Measurements from ENCODE around the gene GSTK1. TPM values are rescaled to one million over a fixed set of nuclear protein-coding genes. Genes with fewer than 3 reads are reported as not detected.

The GSTK1 gene
- 71.9 and 88.8 TPM in 2 replicates for total RNA-seq

DNA sequence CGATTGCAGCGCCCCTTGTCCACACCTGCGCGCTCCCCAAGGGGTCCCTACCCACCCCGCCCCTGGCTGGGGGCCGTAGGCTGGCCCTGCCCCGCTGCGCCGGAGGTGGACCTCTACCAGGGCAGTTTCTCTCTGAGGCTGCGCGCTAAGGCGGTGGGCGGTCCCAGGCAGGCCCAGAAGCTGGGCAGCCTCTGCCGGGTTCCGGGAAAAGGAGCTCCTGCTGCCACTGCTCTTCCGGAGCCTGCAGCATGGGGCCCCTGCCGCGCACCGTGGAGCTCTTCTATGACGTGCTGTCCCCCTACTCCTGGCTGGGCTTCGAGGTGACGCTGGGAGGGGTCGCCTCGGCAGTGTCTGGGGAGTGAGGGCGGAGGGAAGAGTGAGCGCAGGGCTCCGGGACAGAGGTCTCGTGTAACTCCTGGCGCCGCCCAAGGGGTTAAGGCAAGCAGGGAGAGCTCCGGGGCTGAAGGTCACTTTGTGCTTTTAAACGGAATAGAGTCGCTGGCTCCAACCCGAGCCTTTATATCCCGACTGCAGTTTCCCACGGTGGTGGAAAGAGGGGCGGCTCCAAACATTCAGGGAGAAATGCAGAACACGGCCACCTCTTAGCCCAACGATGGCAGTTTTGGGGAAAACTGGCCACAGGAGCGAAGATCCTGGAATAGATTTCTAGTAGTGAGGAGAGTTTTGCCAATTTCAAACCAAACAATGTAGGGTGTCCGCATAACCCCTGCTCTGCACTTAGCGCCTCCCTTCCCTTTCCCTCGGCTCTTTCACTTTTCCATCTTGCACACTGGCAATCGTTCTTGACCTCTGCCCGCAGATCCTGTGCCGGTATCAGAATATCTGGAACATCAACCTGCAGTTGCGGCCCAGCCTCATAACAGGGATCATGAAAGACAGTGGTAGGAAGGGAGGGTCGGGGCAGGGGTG, at the start of gene GSTK1:
GSTK1 (plus strand) TSS at position 176 of the 930 bp plus-strand sequence; CDS start at position 249, 73 bp downstream.

DNA sequence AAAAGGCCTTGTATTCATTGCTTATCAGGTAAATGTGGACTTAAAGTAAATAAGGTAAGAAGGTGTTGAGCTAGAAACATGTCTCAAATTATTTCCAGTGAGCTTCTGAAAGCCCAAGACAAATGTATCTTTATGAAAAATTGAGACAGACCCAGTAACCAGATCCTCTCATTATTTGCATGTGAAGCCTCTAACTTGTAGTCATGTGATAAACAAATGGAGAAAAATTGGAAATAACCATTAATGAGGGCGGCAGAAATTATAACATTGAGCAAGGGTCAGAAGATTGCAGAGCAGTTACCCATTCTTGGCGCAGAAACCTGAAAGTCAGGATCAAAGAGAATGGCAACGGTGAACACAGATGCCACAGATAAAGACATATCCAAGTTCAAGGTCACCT, 41.5 kb upstream of the GSTK1 start, which contains the start of gene TAS2R40:
TAS2R40 (plus strand) TSS at position 301 of the 400 bp plus-strand sequence; CDS start at position 343, 42 bp downstream.

DNA sequence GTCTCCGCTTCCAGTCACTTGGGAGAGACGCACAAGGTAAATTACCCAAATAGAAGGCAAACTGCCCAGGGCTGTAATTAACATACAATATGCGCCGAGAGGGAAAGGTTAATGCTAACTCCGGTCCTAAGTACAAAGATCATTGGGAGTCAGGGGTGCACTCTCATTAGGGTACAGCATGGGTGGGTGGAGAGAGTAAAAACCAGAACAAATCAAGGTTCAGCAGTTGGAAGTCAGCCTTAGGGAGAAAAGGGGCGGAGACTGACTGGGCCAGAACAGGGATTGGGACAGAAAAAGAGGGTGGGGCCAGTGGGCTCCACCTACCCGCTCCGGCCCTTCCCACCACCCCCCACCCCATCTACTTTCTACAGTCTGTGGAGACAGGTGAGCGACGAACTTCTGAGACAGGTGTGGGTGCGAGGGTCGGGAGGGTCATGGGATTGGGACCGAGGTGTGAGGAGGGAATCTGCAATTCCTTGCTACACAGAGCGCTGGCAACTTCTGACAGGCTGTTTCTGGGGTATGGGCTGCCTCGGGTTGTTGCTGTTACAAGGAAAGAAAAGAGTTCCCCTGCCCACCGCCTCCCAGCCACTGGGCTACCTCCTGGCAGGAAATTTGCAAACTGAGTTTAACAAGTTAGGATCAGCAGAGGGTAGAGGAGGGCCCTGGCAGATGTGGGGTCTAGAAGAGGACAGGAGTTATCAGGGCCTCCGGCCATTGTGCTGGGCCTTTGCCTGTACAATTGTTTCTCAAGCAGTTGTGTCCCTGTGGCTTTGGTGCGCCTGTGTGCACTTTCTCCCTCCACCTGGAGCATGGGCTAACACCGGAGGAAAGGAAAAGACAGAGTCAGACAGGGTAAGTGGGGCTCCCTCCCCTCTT, 21.6 kb downstream of the GSTK1 start, which contains the start of gene TMEM139:
TMEM139 (plus strand) TSS at position 368 of the 879 bp plus-strand sequence. CDS start 1,000 bp downstream, outside the sequence.

DNA sequence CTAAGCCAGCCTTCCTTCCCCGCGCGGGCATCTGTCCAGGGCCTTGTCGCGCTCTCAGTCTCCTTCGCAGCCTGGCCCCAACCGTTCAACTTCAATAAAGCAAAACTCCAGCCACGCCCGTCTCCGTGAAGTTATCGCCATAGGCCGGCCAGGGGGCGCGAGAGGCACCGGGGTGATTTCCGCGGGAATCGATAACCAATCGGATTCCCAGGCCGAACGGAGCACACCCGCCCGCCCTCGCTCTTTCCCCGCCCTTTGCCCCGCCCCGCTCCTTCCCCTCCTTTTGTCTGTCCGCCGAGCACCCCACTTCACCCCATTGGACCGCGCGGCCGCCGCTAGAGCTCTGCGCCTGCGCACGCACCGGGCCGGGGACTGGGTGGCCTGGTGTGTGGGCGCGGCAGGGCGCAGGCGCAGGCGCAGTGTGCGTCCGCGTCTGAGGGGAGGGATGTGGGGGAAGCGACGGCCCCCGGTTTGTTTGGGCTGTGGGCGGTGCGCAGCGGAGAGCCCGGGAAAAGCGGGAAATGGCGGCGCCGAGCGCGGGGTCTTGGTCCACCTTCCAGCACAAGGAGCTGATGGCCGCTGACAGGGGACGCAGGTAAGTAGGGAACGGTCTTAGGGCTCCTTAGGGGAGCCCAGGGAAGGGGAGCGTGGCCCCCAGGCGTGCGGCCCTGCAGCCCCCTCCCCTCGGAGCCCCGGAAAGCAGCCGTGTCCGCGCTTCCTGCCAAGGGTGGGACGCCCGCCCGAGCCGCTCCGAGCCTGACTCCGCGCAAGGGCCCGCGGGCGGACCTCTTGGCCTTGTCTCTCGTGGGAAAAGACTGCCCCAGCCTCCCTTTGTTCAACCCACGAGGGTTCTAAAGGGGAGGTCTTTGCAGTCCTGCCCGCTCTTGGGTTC, 24.9 kb downstream of the GSTK1 start, which contains the start of gene CASP2:
CASP2 (plus strand) TSS at position 417 of the 892 bp plus-strand sequence; CDS start at position 522, 105 bp downstream.

DNA sequence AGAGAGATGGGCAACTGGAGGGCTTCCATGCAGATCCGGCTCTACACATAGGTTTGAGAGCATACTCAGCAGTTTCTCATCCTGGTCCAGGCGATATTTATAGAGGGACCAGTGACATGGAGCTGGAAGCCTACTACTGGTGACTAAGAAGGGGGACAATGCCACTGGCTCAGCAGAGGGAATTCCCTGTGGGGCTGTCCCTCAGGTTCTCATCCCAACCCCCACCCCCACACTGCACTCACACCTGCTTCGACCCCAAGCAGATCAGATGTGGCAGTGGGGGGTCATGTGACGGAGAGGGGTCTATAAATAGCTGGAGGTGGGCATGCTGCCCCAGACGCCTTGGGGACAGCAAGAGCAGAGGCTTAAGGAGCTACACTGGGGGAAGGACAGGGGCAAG, 52.5 kb downstream of the GSTK1 start, which contains the start of gene CLCN1:
CLCN1 (plus strand) TSS at position 336 of the 400 bp plus-strand sequence. CDS start 102 bp downstream, outside the sequence.

Other genes with a start within 250 kb of the GSTK1 start
- gene OR9A2, start 236.3 kb upstream of the GSTK1 start, total RNA-seq: 0.19 TPM in 1 of 2 replicates, not detected in the other
- not detected in 2 replicates for gene OR6V1, start 211.1 kb upstream of the GSTK1 start, total RNA-seq
- 0.38 TPM in 1 of 2 replicates, not detected in the other for gene PIP, start 131.4 kb upstream of the GSTK1 start, total RNA-seq
- not detected in 2 replicates for gene TAS2R39, start 80.0 kb upstream of the GSTK1 start, total RNA-seq
- gene TAS2R40, start 41.4 kb upstream of the GSTK1 start, total RNA-seq: not detected in 2 replicates
- gene TMEM139, start 21.5 kb downstream of the GSTK1 start, total RNA-seq: not detected in 2 replicates
- gene CASP2, start 24.9 kb downstream of the GSTK1 start, total RNA-seq: 10.7 and 15.1 TPM in 2 replicates
- gene CLCN1, start 52.7 kb downstream of the GSTK1 start, total RNA-seq: not detected in 2 replicates
- gene FAM131B, start 99.3 kb downstream of the GSTK1 start, total RNA-seq: 1.2 and 3.1 TPM in 2 replicates
- 18.0 and 24.7 TPM in 2 replicates for gene ZYX, start 117.9 kb downstream of the GSTK1 start, total RNA-seq
- gene EPHA1, start 145.4 kb downstream of the GSTK1 start, total RNA-seq: 0.58 TPM in 1 of 2 replicates, not detected in the other
- gene TAS2R60, start 180.0 kb downstream of the GSTK1 start, total RNA-seq: 0.28 TPM in 1 of 2 replicates, not detected in the other
- not detected in 2 replicates for gene TAS2R41, start 214.4 kb downstream of the GSTK1 start, total RNA-seq